Psoas muscle (tissue), 8 donors: Measurements from ENCODE around the gene SUGP2. TPM values are rescaled to one million over a fixed set of nuclear protein-coding genes. Genes with fewer than 3 reads are reported as not detected.

Experiments
- ATAC-seq, 4 donors: fragments of 200-7000 bp; cut with Tn5 transposase; one replicate each; pipeline ENCODE4 v1.9.1; 2020; ENCODE audit warnings: moderate library complexity in 3 of 4, mild to moderate bottlenecking in 2 of 4
- DNase-seq, 2 donors: peaks; one replicate each; pipeline ENCODE4 v3.0.0-alpha.2; 2020
- H3K27ac ChIP-seq: fragments of 200-600 bp; one replicate; pipeline ENCODE4 v1.8.0; 2022
- H3K27me3 ChIP-seq, 3 donors: fragments of 200-600 bp in 1 of 3; one replicate each; pipeline versions ENCODE4 v1.6.1 to v1.8.0; 2013 to 2022; ENCODE audit warnings: low read length in 2 of 3, mild to moderate bottlenecking in 2 of 3, moderate library complexity in 1 of 3; ENCODE audit not compliant: insufficient read depth in 3 of 3
- H3K36me3 ChIP-seq, 2 donors: fragments of 200-600 bp in 1 of 2; one replicate each; pipeline versions ENCODE4 v1.6.1 to v1.8.0; 2013 to 2022; ENCODE audit warnings: low read depth in 1 of 2, mild to moderate bottlenecking in 1 of 2, moderate library complexity in 1 of 2; ENCODE audit not compliant: insufficient read depth in 1 of 2
- H3K4me1 ChIP-seq: fragments of 200-600 bp; one replicate; pipeline ENCODE4 v1.8.0; 2022
- H3K4me3 ChIP-seq: fragments of 200-600 bp; one replicate; pipeline ENCODE4 v1.8.0; 2022; ENCODE audit warnings: mild to moderate bottlenecking
- H3K9me3 ChIP-seq: fragments of 200-600 bp; one replicate; pipeline ENCODE4 v1.8.0; 2022
- WGBS, 3 donors: extraction: QIAGEN DNeasy Blood & Tissue Kit; methylation state at CpG; one replicate each; pipeline versions ENCODE4 v1.1.6 to v1.1.7; 2013; 5-methylcytosine and 5-hydroxymethylcytosine counted together
- intact Hi-C, 2 donors: fragments of 100-400 bp; cut with DNase I; formaldehyde crosslinking; loops; one replicate each; pipeline versions ENCODE4 v1.11.0 to v1.14.2; 2022
- polyA plus RNA-seq, 3 donors: library from polyadenylated mRNA; stranded (reverse); fragments of 200-250 nt; gene quantifications; one replicate each; pipeline ENCODE4 v1.2.3, GENCODE V29; 2013
- total RNA-seq, 4 donors: library from RNA; stranded (reverse); fragmentation: NEBNext Ultra II Directional in 2 of 4; extraction: Animal tissue kit (Norgen Biotek cat#: 25700) in 2 of 4; gene quantifications; one replicate each; pipeline versions ENCODE4 v1.2.1 to v1.2.4, GENCODE V29; 2021 to 2023
- TF ChIP-seq, protein P1 (sequence below): fragments of 200-600 bp; IDR thresholded peaks from one replicate; pipeline ENCODE4 v1.8.0; 2022; ENCODE audit warnings: antibody characterized with exemption
- donor health status: healthy with polysubstance abuse.
- donor health status: DM: no; HTN: no; CAD: no; lungs with moderate emphysema.
- donor health status: Bipolar disorder and iron deficiency.
- donor health status: healthy.
- donor health status: DM: yes; HTN: yes; CAD: no.
- donor health status: DM: no; HTN: no; CAD: no.
- donor health status: DM: no; HTN: no; CAD: no.
- donor health status: DM: yes; HTN: yes; CAD: no.

The SUGP2 gene
- total and polyA plus RNA-seq, 7 donors = 31.8 to 53.3 (median 43.9) TPM

DNA sequence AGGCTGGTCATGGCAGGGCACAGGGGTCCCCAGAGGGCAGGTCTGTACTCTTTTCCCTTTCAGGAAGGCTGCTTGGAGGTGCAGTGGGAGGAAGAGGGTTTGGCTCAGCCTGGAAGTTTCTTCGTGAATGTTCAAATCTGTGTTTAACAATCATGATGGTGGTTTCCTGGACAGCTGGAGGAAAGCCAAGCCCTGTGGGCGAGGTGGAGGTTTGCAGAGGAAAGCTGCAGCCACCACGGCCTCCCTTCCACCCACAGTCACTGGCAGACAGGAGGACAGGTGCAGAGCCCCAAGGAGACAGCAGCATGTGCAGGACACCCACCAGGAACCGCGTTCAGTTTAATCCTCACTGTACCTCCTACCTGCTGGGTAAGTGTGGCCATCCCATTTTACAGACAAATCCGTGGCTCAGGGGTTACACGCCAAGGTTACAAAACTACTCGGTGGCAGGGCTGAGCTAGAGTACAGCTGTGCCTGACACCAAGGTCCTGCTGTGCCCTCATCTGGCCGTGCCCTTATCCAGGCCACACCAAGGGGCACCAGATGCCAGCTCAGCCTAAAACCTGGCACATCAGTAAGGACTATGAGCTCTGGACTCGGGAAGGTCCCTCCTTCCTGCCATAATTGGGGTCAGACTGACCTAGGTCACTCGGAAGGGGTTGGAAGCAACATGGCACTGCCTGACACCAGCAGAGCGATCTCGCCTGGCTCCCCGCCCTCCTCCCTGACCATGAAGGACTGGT lies 34.1 kb downstream of the SUGP2 start:
- no peaks in the 10 kb centered on the region for H3K4me1 ChIP-seq
- H3K27ac ChIP-seq = no peak overlapping the region
- ATAC-seq (no peak), DNase-seq (no peak)
- TF ChIP-seq, protein P1, sequence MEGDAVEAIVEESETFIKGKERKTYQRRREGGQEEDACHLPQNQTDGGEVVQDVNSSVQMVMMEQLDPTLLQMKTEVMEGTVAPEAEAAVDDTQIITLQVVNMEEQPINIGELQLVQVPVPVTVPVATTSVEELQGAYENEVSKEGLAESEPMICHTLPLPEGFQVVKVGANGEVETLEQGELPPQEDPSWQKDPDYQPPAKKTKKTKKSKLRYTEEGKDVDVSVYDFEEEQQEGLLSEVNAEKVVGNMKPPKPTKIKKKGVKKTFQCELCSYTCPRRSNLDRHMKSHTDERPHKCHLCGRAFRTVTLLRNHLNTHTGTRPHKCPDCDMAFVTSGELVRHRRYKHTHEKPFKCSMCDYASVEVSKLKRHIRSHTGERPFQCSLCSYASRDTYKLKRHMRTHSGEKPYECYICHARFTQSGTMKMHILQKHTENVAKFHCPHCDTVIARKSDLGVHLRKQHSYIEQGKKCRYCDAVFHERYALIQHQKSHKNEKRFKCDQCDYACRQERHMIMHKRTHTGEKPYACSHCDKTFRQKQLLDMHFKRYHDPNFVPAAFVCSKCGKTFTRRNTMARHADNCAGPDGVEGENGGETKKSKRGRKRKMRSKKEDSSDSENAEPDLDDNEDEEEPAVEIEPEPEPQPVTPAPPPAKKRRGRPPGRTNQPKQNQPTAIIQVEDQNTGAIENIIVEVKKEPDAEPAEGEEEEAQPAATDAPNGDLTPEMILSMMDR = no peak
- H3K9me3 ChIP-seq = no peaks in the 10 kb centered on the region
- no peak overlapping the region for H3K4me3 ChIP-seq
- intact Hi-C loops = no loop called here
- WGBS, 3 donors = 63 to 66% (median 65%) methylated on average over 14 of the region's 14 CpGs
- H3K36me3 ChIP-seq = peaks cover 6 to 91% of the 10 kb centered on the region in 2 donors
- no peaks in the 10 kb centered on the region for H3K27me3 ChIP-seq

DNA sequence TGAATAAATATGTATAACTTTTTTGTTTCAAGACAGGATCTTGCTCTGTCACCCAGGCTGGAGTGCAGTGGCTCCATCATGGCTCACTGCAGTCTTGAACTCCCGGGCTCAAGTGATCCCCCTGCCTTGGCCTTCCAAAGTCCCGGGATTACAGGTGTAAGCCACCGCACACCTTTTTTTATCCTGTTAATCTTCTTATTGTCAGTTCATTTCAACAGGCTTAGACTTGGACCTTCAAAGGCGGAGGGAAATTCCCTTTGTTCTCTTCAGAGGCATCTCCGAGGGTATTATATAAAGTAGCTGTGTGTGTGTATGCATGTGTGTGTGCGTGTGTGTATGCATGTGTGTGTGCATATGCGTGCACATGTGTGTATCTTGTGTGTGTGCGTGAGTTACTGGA lies 35.0 kb downstream of the SUGP2 start:
- intact Hi-C loops = no loop called here
- Histone ChIP-seq H3K27ac (no peak overlapping the region), H3K9me3 (no peaks in the 10 kb centered on the region), H3K27me3 (no peaks in the 10 kb centered on the region), H3K4me1 (no peaks in the 10 kb centered on the region), H3K36me3 (peaks cover 4 to 91% of the 10 kb centered on the region in 2 donors), H3K4me3 (no peak overlapping the region)
- TF ChIP-seq, protein P1 = no peak
- DNase-seq (no peak), ATAC-seq (no peak)
- WGBS, 3 donors = 88 to 94% (median 92%) methylated on average over 8 of the region's 8 CpGs

DNA sequence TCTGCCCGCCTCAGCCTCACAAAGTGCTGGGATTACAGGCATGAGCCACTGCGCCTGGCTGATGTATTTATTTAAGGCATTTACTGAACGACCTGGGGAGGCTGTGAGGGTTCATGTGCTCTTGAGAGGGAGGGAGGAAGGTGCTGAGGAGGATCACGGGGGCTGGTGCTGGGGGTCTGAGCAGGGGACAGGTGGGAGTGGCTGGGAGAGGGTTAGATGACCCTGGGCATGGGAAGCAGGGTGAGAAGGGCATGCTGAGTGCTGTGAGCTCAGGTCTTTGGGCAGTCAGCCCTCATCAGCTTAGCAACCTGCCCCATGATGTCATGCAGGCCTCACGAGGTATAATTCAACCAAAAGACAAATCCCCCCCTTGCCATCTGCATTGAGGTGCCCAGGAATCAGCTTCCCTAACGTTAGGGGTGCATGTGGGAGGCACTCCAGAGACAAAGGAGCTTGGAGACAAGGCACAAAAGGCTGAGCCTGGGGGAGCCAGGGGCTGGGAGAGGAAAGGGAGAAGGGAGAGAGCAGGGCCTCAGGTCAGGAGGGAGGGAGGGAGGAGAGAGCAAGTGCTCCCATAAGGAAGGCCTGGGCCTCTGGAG lies 36.4 kb downstream of the SUGP2 start:
- 86 to 89% (median 86%) methylated on average over 6 of the region's 6 CpGs for WGBS, 3 donors

DNA sequence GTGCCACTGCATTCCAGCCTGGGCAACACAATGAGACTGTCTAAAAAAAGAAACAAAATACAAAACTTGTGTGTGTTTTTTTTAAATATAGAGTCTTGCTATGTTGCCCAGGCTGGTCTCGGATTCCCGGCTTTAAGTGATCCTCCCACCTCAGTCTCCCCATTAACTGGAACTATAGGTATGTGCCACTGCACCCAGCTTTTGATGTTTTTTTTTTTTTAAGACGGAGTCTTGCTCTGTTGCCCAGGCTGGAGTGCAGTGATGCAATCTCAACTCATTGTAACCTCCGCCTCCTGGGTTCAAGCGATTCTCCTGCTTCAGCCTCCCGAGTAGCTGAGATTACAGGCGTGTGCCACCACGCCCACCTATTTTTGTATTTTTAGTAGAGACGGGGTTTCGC lies 37.0 kb downstream of the SUGP2 start:
- no peak for DNase-seq
- Histone ChIP-seq H3K27ac (no peak overlapping the region), H3K27me3 (no peaks in the 10 kb centered on the region), H3K9me3 (no peaks in the 10 kb centered on the region), H3K4me1 (no peaks in the 10 kb centered on the region), H3K4me3 (no peak overlapping the region), H3K36me3 (peaks cover 4 to 94% of the 10 kb centered on the region in 2 donors)
- intact Hi-C loops = no loop called here
- TF ChIP-seq, protein P1 = no peak
- WGBS, 3 donors = 91 to 97% (median 95%) methylated on average over 10 of the region's 10 CpGs
- no peak for ATAC-seq

More for the DNA sequence above, 36.4 kb downstream of the SUGP2 start:
- TF ChIP-seq, protein P1 = no peak
- H3K4me1 ChIP-seq = no peaks in the 10 kb centered on the region
- ATAC-seq (no peak), DNase-seq (no peak)
- H3K4me3 ChIP-seq = no peak overlapping the region
- peaks cover 4 to 96% of the 10 kb centered on the region in 2 donors for H3K36me3 ChIP-seq
- no peaks in the 10 kb centered on the region for H3K9me3 ChIP-seq
- intact Hi-C loops = no loop called here
- H3K27me3 ChIP-seq = no peaks in the 10 kb centered on the region
- H3K27ac ChIP-seq = no peak overlapping the region
